Prostate gland (tissue), 2 donors: ENCODE results near the gene OSBPL8. TPM values are rescaled to one million over a fixed set of nuclear protein-coding genes. Genes with fewer than 3 reads are reported as not detected.
"Not testable (repeated sequence)": the region's sequence is repeated elsewhere in the genome, so short reads cannot be mapped to it uniquely, and the experiment has no call there.

Experiments
- DNase-seq: peaks from one replicate; pipeline ENCODE4 v3.0.0-alpha.2; 2019; ENCODE audit warnings: low spot score
- H3K27ac ChIP-seq, 2 donors: fragments of 200-600 bp; sonication (generic); 2 replicates each; pipeline ENCODE4 v1.5.1; 2017 to 2019
- H3K27me3 ChIP-seq: fragments of 200-600 bp; sonication (generic); replicated peaks from 2 replicates; pipeline ENCODE4 v1.5.1; 2019; ENCODE audit not compliant: insufficient read depth
- H3K36me3 ChIP-seq, 2 donors: fragments of 200-600 bp; sonication (generic); 1 replicate in 1 of 2; 2 replicates in 1 of 2; pipeline versions ENCODE4 v1.5.1 to v1.8.1; 2017 to 2019
- H3K4me1 ChIP-seq: fragments of 200-600 bp; sonication (generic); replicated peaks from 2 replicates; pipeline ENCODE4 v1.5.1; 2019
- H3K4me3 ChIP-seq, 2 donors: fragments of 200-600 bp; sonication (generic); 2 replicates each; pipeline ENCODE4 v1.5.1; 2017 to 2019
- H3K9me3 ChIP-seq: fragments of 200-600 bp; sonication (generic); 2 replicates; pipeline ENCODE4 v1.5.1; 2017
- CTCF ChIP-seq, 4 experiments: fragments of 200-600 bp in 2 of 4; fragments of 450-650 bp in 2 of 4; sonication (generic) in 2 of 4; IDR thresholded peaks; 1 replicate in 3 of 4; 2 replicates in 1 of 4; pipeline ENCODE4 v1.5.1; 2016 to 2019; ENCODE audit warnings: antibody characterized with exemption in 4 of 4, mild to moderate bottlenecking in 2 of 4, moderate library complexity in 2 of 4
- POLR2A ChIP-seq: fragments of 450-650 bp; IDR thresholded peaks from one replicate; pipeline ENCODE4 v1.6.1; 2016; ENCODE audit warnings: antibody characterized with exemption, mild to moderate bottlenecking
- POLR2AphosphoS5 ChIP-seq: sonication (generic); formaldehyde crosslinking; IDR thresholded peaks from one replicate; pipeline ENCODE4 v1.6.1; 2017; ENCODE audit warnings: antibody characterized with exemption
- WGBS: methylation state at CpG from one replicate; pipeline ENCODE4 v1.1.5; 2018; 5-methylcytosine and 5-hydroxymethylcytosine counted together
- intact Hi-C: fragments of 100-400 bp; cut with DNase I; formaldehyde crosslinking; loops from one replicate; pipeline ENCODE4 v1.14.2; 2022
- total RNA-seq, 2 donors: library from RNA; depleted of rRNA; stranded (reverse); fragments of >200 nt; gene quantifications; one replicate each; pipeline ENCODE4 v1.1.0, GENCODE V29; 2016

Gene OSBPL8
- total RNA-seq, 2 donors from 2014 or later, result 50.6 to 54.2 TPM

- H3K36me3 ChIP-seq, result no peaks in the 10 kb centered on the region
- DNase-seq, result no peak
- H3K4me3 ChIP-seq, result no peak overlapping the region
- H3K27me3 ChIP-seq, result no peaks in the 10 kb centered on the region
- H3K27ac ChIP-seq, result no peak overlapping the region
- intact Hi-C loops, result no loop called here
- H3K9me3 ChIP-seq, result no peaks in the 10 kb centered on the region
- H3K4me1 ChIP-seq, result no peaks in the 10 kb centered on the region
- TF ChIP-seq POLR2A, result no peak
- TF ChIP-seq CTCF (IDR thresholded peaks at IDR 0.05), result no peak
- no peak for TF ChIP-seq POLR2AphosphoS5
Observed at GRCh38 chr12:76480796-76481195, 78.8 kb downstream of the OSBPL8 start.

- Histone ChIP-seq H3K9me3 (no peaks in the 10 kb centered on the region), H3K27ac (no peak overlapping the region), H3K27me3 (no peaks in the 10 kb centered on the region), H3K4me1 (no peaks in the 10 kb centered on the region), H3K4me3 (no peak overlapping the region), H3K36me3 (no peaks in the 10 kb centered on the region)
- 89% methylated on average over 5 of the region's 5 CpGs for WGBS
- intact Hi-C loops, result no loop called here
- no peak for DNase-seq
- TF ChIP-seq POLR2A (no peak), POLR2AphosphoS5 (no peak), CTCF (IDR thresholded peaks at IDR 0.05) (no peak)
Observed at GRCh38 chr12:76478045-76478444, 81.5 kb downstream of the OSBPL8 start.

- intact Hi-C loops, H3K27me3 ChIP-seq, H3K9me3 ChIP-seq, DNase-seq, H3K4me3 ChIP-seq, H3K27ac ChIP-seq, H3K36me3 ChIP-seq, H3K4me1 ChIP-seq: not testable (repeated sequence)
- 97% methylated on average over 8 of the region's 8 CpGs for WGBS
Observed at GRCh38 chr12:76472862-76473261, 86.7 kb downstream of the OSBPL8 start.

GRCh38 chr12:76471579-76471978 lies 88.0 kb downstream of the OSBPL8 start:
- no peaks in the 10 kb centered on the region for H3K36me3 ChIP-seq
- H3K27ac ChIP-seq, result no peak overlapping the region
- DNase-seq, result no peak
- TF ChIP-seq POLR2A (no peak), CTCF (IDR thresholded peaks at IDR 0.05) (no peak), POLR2AphosphoS5 (no peak)
- no peak overlapping the region for H3K4me3 ChIP-seq
- 98% methylated on average over 1 of the region's 1 CpG for WGBS
- H3K4me1 ChIP-seq, result no peaks in the 10 kb centered on the region
- H3K9me3 ChIP-seq, result no peaks in the 10 kb centered on the region
- no peaks in the 10 kb centered on the region for H3K27me3 ChIP-seq
- intact Hi-C loops, result no loop called here

- no peak overlapping the region for H3K27ac ChIP-seq
- no peaks in the 10 kb centered on the region for H3K27me3 ChIP-seq
- H3K36me3 ChIP-seq, result no peaks in the 10 kb centered on the region
- 80% methylated on average over 7 of the region's 7 CpGs for WGBS
- no peaks in the 10 kb centered on the region for H3K4me1 ChIP-seq
- H3K9me3 ChIP-seq, result no peaks in the 10 kb centered on the region
- intact Hi-C loops, result no loop called here
- no peak overlapping the region for H3K4me3 ChIP-seq
- TF ChIP-seq POLR2A (no peak), POLR2AphosphoS5 (no peak), CTCF (IDR thresholded peaks at IDR 0.05) (no peak)
- no peak for DNase-seq
Observed at GRCh38 chr12:76470028-76470939, 89.3 kb downstream of the OSBPL8 start.
